Activated gamma-delta T cell (primary cell): ENCODE results near the gene RNF223.
"Not testable (repeated sequence)": the region's sequence is repeated elsewhere in the genome, so short reads cannot be mapped to it uniquely, and the experiment has no call there.

ENCODE experiments used
- DNase-seq: peaks from one replicate; lab custom pipeline; 2025; lab: John Stamatoyannopoulos, UW

The RNF223 gene

DNA sequence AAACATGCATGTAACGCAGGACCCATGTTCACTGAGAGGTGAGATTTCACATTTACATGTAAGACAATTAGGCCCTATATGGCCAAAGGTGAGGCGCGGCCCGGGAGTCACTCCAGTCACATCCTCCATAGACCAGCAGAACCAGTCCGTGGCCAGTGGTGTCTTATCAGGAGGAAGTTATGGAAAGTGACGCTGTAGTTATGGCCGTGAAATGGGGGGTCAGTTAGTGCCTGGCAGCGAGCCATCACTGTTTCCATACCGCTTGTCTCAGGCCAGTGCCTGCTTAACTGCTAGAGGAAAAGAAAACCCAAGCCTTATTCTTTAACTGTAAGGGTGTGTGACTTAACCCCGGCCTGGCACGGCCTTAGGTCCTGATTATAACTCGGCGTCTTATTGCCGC, 35.6 kb upstream of the RNF223 start:
- no peak for DNase-seq

DNA sequence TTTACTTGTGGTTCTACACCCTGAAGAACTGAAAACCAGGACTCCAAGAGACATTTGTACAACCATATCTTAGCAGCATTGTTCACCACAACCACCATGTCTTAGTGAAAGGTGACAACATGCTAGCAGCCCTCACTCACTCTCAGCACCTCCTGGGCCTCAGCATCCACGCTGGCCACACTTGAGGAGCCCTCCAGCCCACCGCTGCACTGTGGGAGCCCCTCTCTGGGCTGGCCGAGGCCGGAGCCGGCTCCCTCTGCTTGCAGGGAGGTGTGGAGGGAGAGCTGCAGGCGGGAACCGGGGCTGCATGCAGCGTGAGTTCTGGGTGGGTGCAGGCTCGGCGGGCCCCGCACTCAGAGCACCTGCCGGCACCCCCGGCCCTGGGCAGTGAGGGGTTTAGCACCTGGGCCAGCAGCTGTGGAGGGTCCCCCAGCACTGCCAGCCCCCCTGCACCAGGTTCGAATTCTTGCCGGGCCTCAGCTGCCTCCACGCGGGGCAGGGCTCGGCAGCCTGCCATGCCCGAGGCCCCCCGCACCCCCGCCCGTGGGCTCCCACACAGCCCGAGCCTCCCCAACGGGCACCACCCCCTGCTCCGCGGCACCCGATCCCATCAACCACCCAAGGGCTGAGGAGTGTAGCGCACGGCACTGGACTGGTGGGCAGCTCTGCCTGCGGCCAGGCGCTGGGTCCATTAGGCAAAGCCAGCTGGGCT, 32.6 kb upstream of the RNF223 start:
- no peak for DNase-seq

DNA sequence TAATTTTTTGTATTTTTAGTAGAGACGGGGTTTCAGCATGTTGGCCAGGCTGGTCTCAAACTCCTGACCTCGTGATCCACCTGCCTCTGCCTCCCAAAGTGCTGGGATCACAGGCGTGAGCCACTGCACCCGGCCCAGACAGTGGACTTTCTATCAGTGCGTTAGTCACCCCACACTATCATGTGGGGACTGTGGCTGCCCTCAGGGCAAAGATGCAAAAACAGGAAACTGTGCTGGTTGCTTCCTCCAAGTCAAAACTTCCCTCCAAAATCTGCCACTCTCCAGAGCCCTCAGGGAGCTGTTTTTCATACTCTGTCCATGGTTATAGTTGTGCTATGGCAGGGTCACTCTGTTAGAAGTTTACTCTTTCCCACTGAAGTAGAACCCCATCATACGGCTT, 30.0 kb upstream of the RNF223 start:
- DNase-seq = not testable (repeated sequence)

DNA sequence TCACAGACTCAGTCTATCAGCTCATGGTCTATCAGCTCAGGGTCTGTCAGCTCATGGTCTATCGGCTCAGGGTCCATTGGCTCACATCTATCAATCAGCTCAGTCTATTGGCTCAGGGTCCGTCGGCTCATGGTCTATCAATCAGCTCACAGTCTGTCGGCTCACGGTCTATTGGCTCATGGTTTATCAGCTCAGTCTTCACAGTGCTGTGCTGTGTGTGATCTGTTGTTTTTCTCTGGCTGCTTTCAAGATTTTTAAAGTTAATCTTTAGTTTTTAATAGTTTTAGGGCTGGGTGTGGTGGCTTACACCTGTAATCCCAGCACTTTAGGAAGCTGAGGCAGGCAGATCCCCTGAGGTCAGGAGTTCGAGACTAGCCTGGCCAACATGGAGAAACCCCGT, 27.4 kb upstream of the RNF223 start:
- no peak for DNase-seq

DNA sequence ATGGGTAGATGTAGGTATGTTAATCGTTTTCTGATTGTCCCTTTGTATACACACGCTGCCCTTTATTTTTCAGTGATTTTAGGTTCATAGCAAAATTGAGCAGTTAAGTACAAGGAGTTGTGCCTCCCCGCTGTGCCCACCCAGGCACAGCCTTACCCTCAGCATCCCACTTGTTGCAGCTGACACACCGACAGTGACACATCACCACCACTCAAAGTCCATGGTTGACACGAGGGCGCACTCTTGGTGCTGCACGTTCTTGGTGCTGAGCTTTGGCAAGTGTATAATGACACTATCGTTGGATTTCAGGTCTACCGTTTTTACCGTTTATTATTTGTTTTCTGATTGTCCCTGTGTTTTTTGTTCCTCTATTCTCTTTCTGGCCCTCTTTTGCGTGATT, 26.2 kb upstream of the RNF223 start:
- no peak for DNase-seq

DNA sequence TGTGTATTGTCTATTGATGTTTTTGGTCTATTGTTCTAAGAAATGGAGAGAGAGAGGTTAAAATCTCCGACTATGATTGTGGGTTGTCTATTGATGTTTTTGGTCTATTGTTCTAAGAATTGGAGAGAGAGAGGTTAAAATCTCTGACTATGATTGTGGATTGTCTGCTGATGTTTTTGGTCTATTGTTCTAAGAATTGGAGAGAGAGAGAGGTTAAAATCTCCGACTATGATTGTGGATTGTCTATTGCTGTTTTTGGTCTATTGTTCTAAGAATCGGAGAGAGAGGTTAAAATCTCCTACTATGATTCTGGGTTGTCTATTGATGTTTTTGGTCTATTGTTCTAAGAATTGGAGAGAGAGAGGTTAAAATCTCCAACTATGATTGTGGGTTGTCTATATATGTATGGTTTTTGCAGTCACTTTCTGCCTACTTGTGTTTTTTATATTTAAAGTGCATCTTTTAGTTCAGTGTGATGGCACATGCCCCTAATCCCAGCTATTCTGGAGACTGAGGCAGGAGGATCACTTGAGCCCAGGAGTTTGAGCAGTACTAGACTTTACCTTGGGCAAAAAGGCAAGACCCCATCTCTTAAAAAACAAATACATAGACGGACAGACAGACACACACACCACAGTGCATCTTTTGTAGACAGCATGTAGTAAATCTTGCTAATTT, 25.5 kb upstream of the RNF223 start:
- DNase-seq = no peak

DNA sequence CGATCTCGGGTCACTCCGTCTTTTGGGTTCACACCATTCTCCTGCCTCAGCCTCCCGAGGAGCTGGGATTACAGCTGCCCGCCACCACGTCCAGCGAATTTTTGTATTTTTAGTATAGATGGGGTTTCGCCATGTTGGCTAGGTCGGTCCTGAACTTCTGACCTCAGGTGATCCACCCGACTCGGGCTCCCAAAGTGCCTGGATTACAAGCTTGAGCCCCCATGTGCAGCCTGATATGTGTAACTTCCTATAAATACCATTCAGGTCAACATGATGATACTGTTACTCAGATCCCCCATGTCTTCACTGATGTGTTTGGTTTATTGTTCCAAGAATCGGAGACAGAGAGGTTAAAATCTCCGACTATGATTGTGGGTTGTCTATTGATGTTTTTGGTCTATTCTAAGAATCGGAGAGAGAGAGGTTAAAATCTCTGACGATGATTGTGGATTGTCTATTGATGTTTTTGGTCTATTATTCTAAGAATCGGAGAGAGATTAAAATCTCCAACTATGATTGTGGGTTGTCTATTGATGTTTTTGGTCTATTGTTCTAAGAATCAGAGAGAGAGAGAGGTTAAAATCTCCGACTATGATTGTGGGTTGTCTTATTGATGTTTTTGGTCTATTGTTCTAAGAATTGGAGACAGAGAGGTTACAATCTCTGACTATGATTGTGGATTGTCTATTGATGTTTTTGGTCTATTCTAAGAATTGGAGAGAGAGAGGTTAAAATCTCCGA, 24.7 kb upstream of the RNF223 start:
- no peak for DNase-seq

DNA sequence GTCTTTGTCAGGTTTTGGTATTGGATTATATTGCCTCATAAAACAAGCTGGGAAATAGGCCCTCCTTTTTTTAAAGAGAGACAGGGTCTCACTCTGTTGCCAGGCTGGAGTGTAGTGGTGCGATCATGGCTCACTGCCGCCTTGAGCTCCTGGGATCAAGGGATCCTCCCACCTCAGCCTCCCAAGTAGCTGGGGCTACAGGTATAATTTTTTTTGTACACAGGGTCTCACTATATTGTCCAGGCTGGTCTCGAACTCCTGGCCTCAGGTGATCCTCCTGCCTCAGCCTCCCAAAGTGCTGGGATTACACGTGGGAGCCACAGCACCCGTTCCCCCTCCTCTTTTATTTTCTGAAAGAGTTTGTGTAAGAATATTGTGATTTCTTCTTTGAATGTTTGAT, 22.0 kb upstream of the RNF223 start:
- not testable (repeated sequence) for DNase-seq

DNA sequence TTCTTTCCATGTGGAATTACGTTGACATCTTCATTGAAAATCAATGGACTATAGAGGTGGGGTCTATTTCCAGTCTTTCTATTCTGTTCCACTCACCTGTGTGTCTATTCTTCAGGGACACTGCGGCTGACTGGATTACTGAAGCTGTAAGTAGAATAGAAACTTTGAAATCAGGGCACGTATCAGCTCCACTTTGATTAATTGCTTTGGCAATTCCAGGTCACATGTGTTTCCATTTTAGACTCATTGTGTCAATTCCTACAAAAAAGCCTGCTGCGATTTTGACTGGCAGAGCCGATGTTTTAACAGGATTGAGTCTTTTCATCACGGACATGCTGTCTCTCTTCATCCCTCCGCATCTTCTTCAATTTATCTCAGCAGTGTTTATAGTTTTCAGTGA, 20.9 kb upstream of the RNF223 start:
- DNase-seq = no peak

DNA sequence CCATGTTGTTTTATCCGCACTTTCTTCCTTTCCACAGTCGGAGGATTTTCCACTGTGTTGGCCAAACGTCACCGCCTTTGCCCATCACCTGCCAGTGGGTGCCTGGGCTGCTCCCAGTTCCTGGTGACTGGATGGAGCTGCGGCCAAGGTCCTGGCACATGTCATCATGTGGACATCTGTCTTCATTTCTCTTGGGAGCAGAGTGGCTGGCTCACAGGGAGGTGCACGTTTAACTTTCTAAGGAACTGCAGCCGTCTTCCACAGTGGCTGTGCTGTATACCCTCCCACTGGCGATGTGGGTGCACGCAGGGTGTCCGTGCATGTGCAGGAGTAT, 19.5 kb upstream of the RNF223 start:
- DNase-seq = no peak

DNA sequence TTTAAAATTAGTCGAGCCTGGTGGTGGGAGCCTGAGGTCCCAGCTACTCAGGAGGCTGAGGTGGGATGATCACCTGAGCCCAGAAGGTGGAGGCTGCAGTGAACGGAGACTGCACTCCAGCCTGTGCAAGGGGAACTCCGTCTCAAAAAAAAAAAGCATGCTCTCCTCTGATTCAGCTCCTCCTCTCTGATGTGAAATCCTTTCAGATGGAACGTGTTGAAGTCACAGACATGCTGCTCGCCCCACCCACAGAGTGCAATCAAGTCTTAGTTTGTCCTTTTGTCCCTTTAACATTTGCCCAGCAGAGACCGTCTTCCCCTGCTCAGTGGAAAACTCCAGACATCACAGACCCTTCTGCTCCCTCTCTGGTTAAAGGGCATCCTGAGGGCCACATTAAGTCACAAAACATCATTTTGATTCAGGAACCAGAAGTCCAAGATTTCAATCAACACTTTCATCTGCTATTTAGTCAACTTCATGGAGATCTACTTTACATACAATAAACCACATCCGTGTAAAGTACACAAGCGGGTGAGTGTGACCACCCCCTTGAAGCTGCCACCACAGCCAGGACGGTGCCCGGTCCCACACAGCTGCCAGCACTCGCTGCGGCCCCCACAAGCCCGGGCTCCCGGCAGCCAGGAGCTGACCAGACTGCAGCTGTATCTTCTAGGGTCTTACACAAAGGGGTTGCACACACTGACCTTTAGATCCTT, 18.9 kb upstream of the RNF223 start:
- no peak for DNase-seq

DNA sequence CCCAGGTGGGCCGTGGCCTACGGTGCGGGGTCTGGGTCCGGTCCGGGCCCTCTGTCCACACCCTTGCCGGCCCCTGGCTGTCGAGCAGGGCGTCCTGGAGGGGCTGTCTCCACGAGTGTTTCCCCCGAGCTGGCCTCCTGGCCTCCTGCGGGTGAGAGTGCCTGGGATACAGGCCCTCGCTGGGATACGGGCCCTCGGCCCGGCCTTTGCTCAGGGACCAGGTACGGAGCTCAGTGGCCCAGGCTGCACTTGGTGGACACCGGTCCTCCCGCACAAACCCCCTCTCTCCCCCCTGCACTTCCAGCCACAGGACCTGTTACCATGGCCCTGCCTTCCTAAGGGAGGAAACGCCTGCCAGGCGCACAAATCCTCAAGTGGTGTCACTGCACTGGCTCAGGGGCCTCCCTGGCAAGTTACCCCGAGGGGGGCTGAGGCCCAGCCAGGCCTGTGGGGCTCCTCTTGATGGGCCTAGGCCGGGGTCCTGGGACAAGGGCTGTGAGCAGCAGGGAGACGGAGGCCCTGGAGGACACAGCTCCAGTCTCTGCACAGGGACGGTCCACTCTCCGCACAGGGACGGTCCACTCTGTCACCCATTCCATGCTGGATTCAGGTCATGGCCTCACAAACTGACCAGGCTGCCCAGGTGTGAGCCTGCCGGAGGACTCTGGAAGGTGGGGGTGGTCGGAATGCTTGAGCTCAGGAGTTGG, 18.2 kb upstream of the RNF223 start:
- no peak for DNase-seq

DNA sequence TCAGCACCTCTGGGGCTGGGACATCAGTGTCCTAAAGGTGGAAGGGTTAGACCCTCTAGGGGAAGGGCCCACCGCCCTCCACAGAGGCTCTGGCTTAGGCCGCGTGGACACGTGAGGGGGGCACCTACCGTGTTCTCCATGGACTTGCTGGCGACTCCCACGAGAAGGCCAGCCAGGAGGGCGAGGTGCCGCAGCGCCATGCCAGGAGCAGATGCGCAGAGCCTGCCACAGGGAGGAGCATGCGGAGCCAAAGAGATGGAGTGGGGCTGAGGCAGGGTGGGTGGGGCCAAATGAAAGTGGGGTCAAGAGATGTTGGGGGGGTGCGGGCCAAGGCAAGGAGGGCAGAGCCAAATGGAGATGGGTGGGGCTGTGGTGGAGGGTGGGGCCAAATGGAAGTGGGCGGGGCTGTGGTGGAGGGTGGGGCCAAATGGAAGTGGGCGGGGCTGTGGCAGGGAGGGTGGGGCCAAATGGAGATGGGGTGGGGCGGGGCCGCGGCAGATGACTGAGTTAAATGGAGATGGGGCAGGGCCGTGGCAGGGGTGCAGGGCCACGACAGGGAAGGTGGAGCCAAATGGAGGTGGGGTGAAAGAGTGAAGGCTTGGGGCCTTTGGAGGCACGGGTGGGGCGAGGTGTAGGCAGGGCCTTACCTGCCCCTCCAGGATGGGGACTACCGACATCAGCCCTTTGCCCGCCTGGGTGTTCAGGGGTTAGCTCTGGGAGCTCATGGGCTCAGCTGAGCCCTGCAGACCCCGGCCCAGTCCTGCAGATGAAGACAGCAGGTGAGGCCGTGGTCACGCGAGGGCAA, 17.4 kb upstream of the RNF223 start:
- DNase-seq = no peak

DNA sequence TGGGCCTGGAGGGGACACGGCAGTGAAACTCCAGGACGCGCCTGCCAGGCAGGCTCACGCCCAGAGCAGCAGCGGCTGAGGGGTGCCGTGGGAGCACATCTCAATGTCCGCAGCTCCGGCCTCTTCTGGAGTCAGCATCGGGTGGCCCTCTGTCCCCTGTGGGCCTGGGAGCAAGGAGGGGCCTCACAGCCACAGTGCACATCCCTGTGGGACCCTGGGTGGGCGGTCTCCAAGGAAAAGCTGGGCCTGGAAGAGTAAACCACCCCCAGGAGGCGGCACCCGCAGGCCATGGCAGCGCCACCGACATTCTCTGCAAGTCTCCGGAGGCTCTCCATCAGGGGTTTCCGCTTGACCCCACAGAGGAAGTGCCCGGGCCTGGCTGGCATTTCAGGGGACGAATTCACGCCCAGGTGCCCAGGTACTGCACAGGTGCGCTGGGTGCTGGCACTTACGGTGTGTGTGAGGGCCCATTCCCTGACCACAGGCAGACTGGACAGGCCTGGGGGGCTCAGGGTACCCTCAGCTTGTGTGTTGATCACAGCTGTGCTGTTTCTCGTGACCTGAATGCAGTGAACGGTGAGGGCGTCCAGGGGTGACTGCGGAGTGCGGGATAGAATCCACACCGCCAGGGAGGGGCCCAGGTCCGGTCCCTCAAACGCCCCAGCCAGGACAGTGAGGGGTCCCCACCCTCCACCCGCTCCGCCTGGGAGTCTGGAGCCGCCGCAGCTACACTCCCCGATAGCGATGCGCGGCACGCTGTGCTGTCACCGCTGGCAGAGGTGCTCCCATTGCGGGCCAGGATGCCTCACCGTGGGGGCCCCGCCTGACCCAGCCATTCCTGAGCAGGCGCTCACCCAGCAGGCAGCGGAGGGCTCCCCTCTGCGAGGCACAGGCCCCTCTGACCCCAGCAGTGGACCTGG, 16.6 kb upstream of the RNF223 start:
- no peak for DNase-seq

DNA sequence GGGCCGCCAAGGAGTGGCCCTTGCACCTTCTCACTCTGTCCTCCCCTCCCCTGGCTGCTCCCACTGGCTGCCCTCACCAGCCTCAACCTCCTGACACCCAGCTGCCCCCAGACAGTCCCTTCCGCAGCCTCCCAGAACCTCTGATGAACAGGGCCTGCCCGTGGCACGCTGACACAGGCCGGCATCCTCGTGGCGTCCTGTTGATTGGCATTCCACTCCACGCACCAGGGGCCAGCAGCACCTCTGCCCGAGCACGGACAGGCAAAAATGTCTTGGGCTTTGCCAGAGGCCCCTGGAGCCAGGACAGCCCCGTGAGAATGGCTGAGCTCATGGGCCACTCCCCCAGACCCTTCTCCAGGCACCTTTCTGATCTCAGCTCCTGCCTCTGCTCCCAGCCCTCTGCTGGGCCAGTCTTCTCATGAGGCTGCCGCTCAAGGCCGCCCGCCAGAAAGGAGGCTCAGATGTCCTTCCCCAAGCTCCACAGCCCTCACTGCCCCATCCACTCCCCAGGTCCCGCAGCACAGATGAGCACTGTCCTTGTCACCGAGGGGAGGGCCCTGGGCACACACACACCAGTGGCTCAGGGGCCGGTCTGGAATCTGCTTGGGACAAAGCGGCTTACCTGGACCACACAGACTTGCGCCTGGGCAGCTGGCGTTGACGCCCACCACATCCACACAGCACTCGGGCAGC, 15.8 kb upstream of the RNF223 start:
- DNase-seq = no peak

DNA sequence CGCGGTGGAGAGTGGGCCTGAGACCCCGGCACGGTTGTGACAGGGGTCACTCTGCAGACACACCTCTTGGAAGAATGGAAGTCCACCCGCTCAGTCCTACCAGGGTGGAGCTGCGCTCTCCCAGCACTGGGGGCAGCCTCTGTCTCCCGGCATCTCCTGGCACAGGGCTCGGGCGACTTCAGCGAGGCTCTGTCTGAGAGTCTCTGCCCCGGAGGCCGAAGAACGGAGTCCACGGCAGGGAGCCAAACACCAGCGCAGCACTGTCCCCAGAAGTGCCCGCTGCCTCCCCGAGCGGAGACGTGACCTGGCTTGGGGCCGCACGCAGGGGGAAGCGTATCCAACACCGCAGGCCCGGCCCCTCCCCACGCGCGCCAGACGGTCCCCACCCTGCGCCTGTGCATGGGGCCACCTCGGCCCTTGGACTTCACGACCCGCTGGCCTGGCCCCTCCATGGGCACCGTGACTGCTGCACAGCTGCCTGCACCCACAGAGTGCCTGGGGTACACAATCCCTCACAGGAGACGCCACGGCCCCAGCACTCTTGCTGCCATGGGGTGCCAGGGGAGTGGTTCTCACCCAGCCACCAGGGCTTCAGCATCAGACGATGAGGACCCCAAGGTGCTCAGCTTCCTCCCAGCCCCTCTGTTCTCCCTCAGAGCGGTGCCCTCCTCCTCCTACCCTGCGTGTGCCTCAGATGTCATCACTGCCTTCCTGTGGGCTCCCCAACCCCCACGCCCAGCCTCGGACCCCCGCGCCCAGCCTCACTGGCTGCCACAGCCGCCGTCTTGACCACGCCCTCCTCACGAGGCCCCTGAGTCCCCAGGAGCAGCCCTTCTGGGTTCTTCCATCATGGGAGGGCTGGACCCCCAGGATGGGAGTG, 14.9 kb upstream of the RNF223 start:
- no peak for DNase-seq

DNA sequence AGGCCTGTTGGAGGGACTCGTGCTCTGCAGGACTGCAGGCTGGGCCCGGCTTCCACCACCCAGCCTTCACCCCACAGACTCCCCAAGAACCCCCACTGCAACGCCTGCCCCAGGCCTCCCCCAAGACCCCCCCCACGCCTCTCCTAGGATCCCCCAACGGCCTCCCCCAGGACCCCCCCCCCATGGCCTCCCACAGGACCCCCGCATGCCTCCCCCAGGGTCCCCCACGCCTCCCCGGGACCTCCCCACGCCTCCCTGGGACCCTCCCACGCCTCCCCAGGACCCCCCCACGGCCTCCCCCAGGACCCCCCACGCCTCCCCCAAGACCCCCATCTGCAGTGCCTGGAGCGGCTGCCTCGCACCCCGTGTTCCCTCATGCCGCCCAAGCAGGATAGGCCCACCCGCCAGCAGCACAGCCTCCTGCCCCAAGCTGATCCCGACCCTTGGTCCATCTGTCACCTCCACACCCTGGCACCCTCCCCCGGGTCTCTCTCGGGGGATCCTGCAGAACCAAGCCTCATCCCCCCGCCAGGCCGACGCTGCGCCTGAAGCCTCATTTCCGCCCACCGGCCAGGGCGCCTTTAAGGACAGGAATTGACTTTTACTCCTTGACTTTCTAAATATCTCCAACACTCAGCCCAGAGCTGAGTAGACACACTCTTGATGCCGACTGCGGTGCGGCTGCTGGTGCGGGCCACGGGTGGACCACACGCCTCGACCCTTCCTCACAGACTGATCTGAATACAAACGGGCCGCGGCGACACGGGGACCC, 14.1 kb upstream of the RNF223 start:
- DNase-seq = no peak
